OCI-M2 (cell line): ENCODE measurements around the gene MSX2.

ENCODE experiments used
- DNase-seq: peaks from one replicate; lab custom pipeline; 2025; ENCODE audit not compliant: unreplicated experiment; lab: John Stamatoyannopoulos, UW

MSX2 gene

GRCh38 chr5:174718880-174719610, 5.3 kb upstream of the MSX2 start:
- no peak for DNase-seq

- no peak for DNase-seq
Observed at GRCh38 chr5:174719793-174720611, 4.4 kb upstream of the MSX2 start.

GRCh38 chr5:174720612-174721529, 3.5 kb upstream of the MSX2 start:
- no peak for DNase-seq

- no peak for DNase-seq
Observed at GRCh38 chr5:174721530-174722432, 2.6 kb upstream of the MSX2 start.

- DNase-seq: no peak
Observed at GRCh38 chr5:174722500-174722899, 1.9 kb upstream of the MSX2 start.

- no peak for DNase-seq
Observed at GRCh38 chr5:174723315-174723978, 935 bp upstream of the MSX2 start.

GRCh38 chr5:174723979-174724483, 351 bp upstream of the MSX2 start:
- DNase-seq: no peak

- DNase-seq: no peak
Observed at GRCh38 chr5:174725261-174725990, 1.0 kb downstream of the MSX2 start.

GRCh38 chr5:174725991-174726601, 1.7 kb downstream of the MSX2 start:
- DNase-seq: no peak

- no peak for DNase-seq
Observed at GRCh38 chr5:174726916-174727793, 2.8 kb downstream of the MSX2 start.

GRCh38 chr5:174727794-174728680, 3.7 kb downstream of the MSX2 start:
- no peak for DNase-seq

- no peak for DNase-seq
Observed at GRCh38 chr5:174729075-174729680, 4.8 kb downstream of the MSX2 start.

GRCh38 chr5:174731214-174732035, 7.0 kb downstream of the MSX2 start:
- no peak for DNase-seq

- DNase-seq: no peak
Observed at GRCh38 chr5:174732036-174733020, 7.9 kb downstream of the MSX2 start.
